ENCODE results near the gene NELFA.

GRCh38 chr4:2044119-2044485 is 35.3 kb upstream of the NELFA start:
- TF ChIP-seq ZNF565 (CRISPR knock-in tag; conservative IDR thresholded peaks at IDR 0.05; ENCODE audit: low read depth) (no peak), ZFP30 (CRISPR knock-in tag; IDR thresholded peaks at IDR 0.05) (no peak), TCF4 (CRISPR knock-in tag; IDR thresholded peaks at IDR 0.05; ENCODE audit: borderline replicate concordance) (no peak), CREB5 (CRISPR knock-in tag; IDR thresholded peaks at IDR 0.05; ENCODE audit: low read depth) (no peak), ZFP3 (CRISPR knock-in tag; IDR thresholded peaks at IDR 0.05) (no peak), ZC3H10 (CRISPR knock-in tag; IDR thresholded peaks at IDR 0.05) (no peak)
